Measurements from ENCODE around the gene DNPH1.

Gene DNPH1

GRCh38 chr6:43215066-43215465, 14.2 kb downstream of the DNPH1 start:
- DNase-seq (ENCODE audit: low read depth in 2 of 2), result no peak

DNA sequence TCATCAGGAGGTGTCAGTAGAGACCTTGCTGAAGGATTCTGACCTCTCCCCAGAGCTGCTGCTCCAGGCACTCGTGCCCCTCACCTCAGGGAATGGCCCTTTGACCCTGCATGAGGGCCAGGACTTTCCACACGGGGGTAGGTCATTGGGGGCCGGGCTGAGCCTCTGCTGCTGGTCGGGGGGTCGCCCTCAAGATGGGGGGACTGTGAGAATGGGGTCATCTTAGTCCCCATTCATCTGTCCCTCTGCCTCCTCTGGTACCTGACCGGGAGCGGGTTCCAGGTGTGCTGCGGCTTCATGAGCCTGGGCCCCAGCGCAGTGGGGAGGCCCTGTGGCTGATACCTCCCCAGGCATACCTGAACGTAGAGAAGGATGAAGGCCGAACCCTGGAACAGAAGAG, 15.8 kb downstream of the DNPH1 start:
- DNase-seq (ENCODE audit: low read depth in 2 of 2), result no peak

DNA sequence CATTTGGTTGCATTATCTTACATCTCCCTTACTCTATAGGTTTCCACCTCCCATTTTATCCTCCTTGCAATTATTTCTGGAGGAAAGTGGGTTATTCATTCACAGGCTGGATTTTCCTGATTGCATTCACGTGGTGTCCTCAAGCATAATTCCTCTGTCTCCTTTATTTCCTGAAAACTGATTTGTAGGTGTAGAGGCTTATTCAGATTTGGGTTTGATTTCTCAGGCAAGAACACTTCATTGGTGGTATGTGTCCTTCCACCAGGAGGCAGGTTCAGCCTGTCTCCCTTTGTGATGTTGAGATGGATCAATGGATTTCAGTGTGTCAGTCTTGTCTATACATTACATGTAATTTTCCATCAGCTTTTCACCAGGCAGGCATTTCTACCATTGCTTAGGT, 17.3 kb downstream of the DNPH1 start:
- DNase-seq (ENCODE audit: low read depth in 2 of 2), result no peak

DNA sequence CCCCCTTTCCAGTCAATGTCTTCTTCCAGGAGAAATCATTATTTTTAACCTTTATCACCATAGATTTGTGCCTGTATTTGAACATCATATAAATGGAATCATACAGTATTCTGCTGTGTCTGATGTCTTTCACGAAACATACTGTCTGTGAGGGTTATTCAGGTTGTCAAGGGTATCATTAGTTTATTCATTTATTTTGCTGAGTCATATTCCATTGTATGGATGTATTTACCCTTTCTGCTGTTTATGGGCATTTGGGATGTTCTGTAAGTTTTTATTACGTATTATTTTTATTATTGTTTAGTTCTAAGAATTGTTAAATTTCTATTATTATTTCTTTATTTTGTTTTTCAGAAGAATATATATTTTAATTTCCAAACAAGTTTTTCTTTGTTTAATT, 22.0 kb downstream of the DNPH1 start:
- no peak for DNase-seq (ENCODE audit: low read depth in 2 of 2)

DNA sequence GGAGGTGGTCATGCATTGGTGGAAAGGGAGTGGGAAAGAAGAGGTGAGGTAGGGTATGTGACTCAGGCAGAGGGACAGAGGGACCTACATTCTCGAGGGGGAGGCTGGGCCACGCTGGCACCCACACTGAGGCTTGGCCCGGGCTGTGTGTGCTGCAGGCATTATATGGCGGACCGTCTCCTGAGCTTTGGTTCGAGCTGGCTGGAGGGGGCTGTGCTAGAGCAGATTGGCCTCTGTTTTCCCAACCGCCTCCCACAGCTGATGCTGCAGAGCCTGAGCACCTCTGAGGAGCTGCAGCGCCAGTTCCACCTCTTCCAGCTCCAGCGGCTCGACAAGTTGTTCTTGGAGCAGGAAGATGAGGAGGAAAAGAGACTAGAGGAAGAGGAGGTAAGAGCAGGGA, 23.4 kb downstream of the DNPH1 start:
- no peak for DNase-seq (ENCODE audit: low read depth in 2 of 2)

DNA sequence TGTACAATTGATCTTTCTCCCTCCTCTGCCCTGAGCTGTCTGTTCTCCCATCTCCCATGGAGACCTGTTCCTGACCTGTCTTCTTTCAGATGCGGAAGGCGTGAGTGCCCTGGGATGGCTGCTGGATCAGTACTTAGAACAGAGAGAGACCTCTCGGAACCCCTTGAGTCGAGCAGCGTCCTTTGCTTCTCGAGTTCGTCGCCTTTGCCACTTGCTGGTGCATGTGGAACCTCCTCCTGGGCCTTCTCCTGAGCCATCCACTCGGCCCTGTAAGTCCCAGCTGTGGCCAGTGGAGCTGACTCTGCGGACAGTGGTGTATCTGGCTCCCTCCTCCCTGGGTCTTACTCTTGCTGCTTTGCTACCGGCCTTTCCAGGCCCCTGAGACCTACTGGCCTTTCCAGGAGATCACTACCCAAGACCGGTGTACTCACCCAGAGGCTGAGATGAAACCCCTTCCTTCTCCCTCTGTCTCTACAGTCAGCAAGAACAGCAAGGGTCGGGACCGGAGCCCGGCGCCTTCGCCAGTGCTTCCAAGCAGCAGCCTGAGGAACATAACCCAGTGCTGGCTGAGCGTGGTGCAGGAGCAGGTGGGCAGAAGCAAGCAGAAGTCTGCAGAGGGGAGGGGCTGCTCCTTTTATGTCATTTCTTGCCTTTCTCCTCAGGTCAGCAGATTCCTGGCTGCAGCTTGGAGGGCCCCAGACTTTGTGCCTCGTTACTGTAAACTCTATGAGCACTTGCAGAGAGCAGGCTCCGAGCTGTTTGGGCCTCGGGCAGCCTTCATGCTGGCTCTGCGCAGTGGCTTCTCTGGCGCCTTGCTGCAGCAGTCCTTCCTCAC, 24.8 kb downstream of the DNPH1 start:
- no peak for DNase-seq (ENCODE audit: low read depth in 2 of 2)

DNA sequence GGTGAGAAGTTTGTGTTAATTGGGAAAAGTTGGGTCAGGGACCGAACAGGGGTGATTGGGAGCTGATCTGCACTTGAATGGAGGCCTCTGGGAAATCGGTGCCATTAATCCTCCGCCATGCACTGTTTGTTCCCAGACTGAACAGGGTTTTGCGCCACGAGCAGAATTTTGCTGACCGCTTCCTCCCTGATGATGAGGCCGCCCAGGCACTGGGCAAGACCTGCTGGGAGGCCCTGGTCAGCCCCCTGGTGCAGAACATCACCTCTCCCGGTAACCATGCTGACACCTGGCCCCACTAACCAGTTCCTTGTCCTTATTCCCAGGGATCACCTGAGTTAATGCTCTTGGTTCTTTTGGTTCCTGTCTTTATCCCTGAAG, 25.6 kb downstream of the DNPH1 start:
- no peak for DNase-seq (ENCODE audit: low read depth in 2 of 2)

- no peak for DNase-seq (ENCODE audit: low read depth in 2 of 2)
These were observed 26.1 kb downstream of the DNPH1 start for GRCh38 chr6:43203029-43203717.

DNA sequence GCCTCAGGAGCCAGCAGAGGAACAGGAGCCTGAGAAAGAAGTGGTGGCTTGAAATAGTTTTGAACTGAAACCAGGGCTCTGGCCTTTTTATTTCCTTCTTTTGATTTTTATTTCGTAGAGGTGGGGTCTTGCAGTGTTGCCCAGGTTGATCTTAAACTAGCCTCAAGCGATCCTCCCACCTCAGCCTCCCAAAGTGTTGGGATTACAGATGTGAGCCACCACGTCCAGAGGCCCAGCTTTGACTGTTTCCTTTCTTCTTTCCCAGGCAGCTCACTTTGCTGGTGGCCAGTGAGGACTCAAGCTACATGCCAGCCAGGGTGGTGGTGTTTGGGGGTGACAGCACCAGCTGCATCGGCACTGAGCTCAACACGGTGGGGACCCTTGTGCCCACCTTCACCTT, 26.8 kb downstream of the DNPH1 start:
- DNase-seq (ENCODE audit: low read depth in 2 of 2), result no peak

DNA sequence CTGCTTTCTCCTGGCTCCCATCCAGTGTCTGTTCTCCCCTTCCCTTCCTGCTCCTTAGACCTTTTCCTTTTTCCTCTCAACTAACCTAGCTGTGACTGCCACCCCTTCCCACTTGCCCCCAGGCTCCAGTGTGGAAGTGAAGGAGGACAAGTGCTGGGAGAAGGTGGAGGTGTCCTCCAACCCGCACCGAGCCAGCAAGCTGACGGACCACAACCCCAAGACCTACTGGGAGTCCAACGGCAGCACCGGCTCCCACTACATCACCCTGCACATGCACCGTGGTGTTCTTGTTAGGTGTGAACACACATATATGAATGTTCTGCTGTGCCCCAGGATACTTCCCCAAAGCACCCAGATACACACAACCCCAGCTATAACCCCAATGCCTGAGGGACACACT, 28.7 kb downstream of the DNPH1 start:
- no peak for DNase-seq (ENCODE audit: low read depth in 2 of 2)

- DNase-seq (ENCODE audit: low read depth in 2 of 2), result no peak
These were observed 29.4 kb downstream of the DNPH1 start for GRCh38 chr6:43199912-43200311.

GRCh38 chr6:43196337-43196736, 32.9 kb downstream of the DNPH1 start:
- no peak for DNase-seq (ENCODE audit: low read depth in 2 of 2)

GRCh38 chr6:43193929-43194328, 35.4 kb downstream of the DNPH1 start:
- DNase-seq (ENCODE audit: low read depth in 2 of 2), result no peak

DNA sequence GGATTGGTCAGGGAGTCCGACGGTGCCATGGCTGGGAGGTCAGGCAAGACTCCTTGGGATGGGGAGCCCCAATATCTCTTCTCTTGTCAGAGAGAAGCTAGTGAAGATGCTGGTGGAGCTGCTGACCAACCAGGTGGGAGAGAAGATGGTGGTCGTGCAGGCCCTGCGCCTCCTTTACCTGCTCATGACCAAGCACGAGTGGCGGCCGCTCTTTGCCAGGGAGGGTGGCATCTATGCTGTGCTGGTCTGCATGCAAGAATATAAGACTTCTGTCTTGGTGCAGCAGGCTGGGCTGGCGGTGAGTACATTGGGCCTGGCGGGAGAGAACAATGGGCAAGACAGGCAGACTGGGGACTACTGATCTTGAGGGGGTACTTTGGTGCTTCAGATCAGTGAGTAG, 36.4 kb downstream of the DNPH1 start:
- no peak for DNase-seq (ENCODE audit: low read depth in 2 of 2)

GRCh38 chr6:43189776-43190304, 39.4 kb downstream of the DNPH1 start:
- DNase-seq (ENCODE audit: low read depth in 2 of 2), result no peak

DNA sequence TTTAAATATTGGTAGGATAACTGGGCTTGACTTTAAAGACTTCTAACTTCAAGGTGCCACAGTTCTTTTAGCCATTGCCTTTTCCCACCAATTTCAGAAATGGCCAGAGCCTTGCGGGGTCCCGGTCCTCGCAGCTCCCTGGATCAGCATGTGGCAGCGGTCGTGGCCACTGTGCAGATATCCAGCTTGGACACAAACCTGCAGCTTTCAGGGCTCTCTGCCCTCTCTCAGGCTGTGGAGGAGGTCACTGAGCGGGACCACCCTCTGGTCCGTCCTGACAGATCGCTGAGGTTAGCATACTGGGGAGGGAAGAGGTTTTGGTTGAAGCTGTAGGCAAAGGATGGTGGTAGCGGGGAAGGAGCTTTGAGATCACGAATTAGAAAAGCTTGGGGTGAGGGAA, 40.9 kb downstream of the DNPH1 start:
- no peak for DNase-seq (ENCODE audit: low read depth in 2 of 2)

- no peak for DNase-seq (ENCODE audit: low read depth in 2 of 2)
These were observed 41.5 kb downstream of the DNPH1 start for GRCh38 chr6:43187821-43188220.

GRCh38 chr6:43186706-43187105, 42.6 kb downstream of the DNPH1 start:
- no peak for DNase-seq (ENCODE audit: low read depth in 2 of 2)

DNA sequence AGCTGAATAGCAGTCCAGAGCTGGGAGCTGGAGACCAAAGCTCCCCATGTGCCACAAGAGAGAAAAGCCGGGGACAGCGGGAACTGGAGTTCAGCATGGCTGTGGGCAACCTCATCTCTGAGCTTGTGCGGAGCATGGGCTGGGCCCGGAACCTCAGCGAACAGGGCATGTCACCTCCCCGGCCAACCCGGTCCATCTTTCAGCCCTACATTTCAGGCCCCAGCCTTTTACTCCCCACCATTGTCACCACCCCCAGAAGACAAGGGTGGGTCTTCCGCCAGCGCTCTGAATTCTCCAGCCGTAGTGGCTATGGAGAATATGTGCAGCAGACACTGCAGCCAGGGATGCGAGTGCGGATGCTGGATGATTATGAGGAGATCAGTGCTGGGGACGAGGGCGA, 43.3 kb downstream of the DNPH1 start:
- no peak for DNase-seq (ENCODE audit: low read depth in 2 of 2)

DNA sequence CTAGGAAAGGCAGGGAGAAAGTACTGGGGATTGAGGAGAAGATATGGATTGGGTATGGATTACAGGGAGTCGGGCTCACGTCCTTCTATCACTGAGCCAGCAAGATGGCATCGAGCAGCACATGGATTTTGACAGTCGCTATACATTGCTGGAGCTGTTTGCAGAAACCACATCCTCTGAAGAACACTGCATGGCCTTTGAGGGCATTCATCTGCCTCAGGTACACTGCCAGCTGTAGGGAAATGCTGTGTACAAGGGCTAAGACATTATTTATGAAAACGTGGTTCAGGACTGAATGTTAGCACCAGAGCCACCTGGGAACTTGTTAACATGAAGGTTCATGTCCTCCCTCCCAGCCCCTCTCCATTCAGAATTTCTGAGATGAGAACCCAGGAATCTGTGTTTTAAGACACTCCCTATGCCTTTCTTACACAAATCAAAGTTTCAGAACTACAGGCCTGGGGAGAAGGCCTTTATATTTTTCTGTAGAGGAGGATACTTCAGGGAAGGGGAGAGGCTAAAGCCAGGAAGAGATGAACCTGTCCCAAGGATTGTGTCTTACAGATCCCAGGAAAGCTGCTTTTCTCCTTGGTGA, 43.8 kb downstream of the DNPH1 start:
- no peak for DNase-seq (ENCODE audit: low read depth in 2 of 2)

GRCh38 chr6:43184268-43184985, 44.9 kb downstream of the DNPH1 start:
- no peak for DNase-seq (ENCODE audit: low read depth in 2 of 2)

- DNase-seq (ENCODE audit: low read depth in 2 of 2), result no peak
These were observed 45.8 kb downstream of the DNPH1 start for GRCh38 chr6:43183441-43183840.
